Measurements from ENCODE around the gene FBLN2.

DNA sequence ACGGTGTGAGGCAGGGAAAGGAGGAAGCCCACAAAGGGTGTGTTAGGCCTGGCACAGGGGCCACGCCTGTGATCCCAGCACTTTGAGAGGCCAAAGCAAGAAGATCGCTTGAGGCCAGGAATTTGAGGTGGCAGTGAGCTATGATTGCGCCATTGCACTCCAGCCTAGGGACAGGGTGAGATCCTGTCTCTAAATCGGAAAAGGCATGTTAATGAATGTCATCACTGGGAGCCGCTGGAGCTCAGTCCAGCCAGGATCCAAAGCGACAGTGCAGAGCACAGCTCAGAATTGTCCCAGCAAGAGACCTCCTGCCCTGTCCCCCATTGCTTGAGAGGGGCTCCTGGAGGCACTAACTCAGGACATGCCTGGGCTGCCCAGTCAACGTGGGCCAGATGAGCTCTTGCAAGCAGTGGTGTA lies 15.0 kb upstream of the FBLN2 start:
- TF ChIP-seq, protein P1, sequence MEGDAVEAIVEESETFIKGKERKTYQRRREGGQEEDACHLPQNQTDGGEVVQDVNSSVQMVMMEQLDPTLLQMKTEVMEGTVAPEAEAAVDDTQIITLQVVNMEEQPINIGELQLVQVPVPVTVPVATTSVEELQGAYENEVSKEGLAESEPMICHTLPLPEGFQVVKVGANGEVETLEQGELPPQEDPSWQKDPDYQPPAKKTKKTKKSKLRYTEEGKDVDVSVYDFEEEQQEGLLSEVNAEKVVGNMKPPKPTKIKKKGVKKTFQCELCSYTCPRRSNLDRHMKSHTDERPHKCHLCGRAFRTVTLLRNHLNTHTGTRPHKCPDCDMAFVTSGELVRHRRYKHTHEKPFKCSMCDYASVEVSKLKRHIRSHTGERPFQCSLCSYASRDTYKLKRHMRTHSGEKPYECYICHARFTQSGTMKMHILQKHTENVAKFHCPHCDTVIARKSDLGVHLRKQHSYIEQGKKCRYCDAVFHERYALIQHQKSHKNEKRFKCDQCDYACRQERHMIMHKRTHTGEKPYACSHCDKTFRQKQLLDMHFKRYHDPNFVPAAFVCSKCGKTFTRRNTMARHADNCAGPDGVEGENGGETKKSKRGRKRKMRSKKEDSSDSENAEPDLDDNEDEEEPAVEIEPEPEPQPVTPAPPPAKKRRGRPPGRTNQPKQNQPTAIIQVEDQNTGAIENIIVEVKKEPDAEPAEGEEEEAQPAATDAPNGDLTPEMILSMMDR (IDR thresholded peaks at IDR 0.05), result no peak
- no peak for TF ChIP-seq POLR2A (IDR thresholded peaks at IDR 0.05)
- TF ChIP-seq POLR2AphosphoS5 (IDR thresholded peaks at IDR 0.05), result no peak
- TF ChIP-seq EP300 (IDR thresholded peaks at IDR 0.05), result no peak
